ENCODE results near the gene SUPT5H. TPM values are rescaled to one million over a fixed set of nuclear protein-coding genes. Genes with fewer than 3 reads are reported as not detected.

SUPT5H gene
- total and polyA plus RNA-seq, 2 of the 13 experiments (the other 11 are each of a cell fraction or from before 2014, with no cell fraction given) = 48.2 to 51.7 TPM

DNA sequence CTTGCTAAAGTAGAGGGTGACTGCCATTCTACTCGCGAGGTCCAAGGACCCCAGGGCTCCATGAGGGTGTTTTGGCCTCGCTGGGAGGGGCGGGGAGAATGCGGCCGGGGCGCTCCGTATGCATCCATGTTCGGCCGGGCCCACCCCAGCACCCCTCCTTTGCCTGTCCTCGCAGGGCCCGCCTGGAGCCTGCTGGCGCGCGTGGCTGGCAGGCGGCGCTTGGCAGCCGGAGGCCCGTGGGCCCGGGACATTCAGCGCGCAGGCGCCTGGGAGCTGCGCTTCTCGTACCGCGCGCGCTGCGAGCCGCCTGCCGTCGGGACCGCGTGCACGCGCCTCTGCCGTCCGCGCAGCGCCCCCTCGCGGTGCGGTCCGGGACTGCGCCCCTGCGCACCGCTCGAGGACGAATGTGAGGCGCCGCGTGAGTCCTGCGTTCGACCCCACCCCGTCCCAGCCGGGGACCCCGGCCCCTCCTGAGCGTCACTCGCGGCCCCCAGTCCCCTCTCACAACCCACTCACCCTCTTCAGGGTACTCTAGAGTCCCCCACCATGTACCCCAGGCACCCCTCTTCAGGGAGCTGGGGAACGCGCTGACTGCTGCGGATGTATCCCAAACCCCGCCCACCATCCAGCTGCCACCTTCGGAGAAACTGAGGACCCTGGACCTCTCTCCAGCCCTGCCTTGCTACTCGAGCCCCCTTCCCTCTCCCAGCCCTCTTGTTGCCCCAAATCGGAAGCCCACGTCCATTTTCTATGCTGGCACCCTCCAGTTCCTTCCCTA lies 57.4 kb downstream of the SUPT5H start (continued):
- TF ChIP-seq, protein P1, sequence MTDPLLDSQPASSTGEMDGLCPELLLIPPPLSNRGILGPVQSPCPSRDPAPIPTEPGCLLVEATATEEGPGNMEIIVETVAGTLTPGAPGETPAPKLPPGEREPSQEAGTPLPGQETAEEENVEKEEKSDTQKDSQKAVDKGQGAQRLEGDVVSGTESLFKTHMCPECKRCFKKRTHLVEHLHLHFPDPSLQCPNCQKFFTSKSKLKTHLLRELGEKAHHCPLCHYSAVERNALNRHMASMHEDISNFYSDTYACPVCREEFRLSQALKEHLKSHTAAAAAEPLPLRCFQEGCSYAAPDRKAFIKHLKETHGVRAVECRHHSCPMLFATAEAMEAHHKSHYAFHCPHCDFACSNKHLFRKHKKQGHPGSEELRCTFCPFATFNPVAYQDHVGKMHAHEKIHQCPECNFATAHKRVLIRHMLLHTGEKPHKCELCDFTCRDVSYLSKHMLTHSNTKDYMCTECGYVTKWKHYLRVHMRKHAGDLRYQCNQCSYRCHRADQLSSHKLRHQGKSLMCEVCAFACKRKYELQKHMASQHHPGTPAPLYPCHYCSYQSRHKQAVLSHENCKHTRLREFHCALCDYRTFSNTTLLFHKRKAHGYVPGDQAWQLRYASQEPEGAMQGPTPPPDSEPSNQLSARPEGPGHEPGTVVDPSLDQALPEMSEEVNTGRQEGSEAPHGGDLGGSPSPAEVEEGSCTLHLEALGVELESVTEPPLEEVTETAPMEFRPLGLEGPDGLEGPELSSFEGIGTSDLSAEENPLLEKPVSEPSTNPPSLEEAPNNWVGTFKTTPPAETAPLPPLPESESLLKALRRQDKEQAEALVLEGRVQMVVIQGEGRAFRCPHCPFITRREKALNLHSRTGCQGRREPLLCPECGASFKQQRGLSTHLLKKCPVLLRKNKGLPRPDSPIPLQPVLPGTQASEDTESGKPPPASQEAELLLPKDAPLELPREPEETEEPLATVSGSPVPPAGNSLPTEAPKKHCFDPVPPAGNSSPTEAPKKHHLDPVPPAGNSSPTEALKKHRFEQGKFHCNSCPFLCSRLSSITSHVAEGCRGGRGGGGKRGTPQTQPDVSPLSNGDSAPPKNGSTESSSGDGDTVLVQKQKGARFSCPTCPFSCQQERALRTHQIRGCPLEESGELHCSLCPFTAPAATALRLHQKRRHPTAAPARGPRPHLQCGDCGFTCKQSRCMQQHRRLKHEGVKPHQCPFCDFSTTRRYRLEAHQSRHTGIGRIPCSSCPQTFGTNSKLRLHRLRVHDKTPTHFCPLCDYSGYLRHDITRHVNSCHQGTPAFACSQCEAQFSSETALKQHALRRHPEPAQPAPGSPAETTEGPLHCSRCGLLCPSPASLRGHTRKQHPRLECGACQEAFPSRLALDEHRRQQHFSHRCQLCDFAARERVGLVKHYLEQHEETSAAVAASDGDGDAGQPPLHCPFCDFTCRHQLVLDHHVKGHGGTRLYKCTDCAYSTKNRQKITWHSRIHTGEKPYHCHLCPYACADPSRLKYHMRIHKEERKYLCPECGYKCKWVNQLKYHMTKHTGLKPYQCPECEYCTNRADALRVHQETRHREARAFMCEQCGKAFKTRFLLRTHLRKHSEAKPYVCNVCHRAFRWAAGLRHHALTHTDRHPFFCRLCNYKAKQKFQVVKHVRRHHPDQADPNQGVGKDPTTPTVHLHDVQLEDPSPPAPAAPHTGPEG (CRISPR knock-in tag; IDR thresholded peaks at IDR 0.05) = peak; percentile 95
- TF ChIP-seq ZNF567 (CRISPR knock-in tag; IDR thresholded peaks at IDR 0.05; ENCODE audit: borderline replicate concordance) (peak; percentile 89), ZNF710 (CRISPR knock-in tag; IDR thresholded peaks at IDR 0.05; ENCODE audit: borderline replicate concordance) (0 out of 2 replicates have a peak, but pooled peaks have one; percentile 38), ZNF333 (CRISPR knock-in tag; IDR thresholded peaks at IDR 0.05; ENCODE audit: borderline replicate concordance) (no peak), ZNF597 (CRISPR knock-in tag; IDR thresholded peaks at IDR 0.05) (no peak), HDAC2 (CRISPR knock-in tag; IDR thresholded peaks at IDR 0.05) (peak; percentile 43; the same call in 1 of the 2 replicates), MTF2 (CRISPR knock-in tag; IDR thresholded peaks at IDR 0.05; ENCODE audit: borderline replicate concordance) (no peak), HDAC6 (IDR thresholded peaks at IDR 0.05; ENCODE audit: low read depth, low read length) (no peak), SYNCRIP (IDR thresholded peaks at IDR 0.05; ENCODE audit: insufficient read depth, low read depth, low read length) (no peak), MIXL1 (CRISPR knock-in tag; IDR thresholded peaks at IDR 0.05) (peak; percentile 83), CC2D1A (CRISPR knock-in tag; IDR thresholded peaks at IDR 0.05) (no peak), ZNF747 (CRISPR knock-in tag; IDR thresholded peaks at IDR 0.05; ENCODE audit: borderline replicate concordance) (no peak), ZNF180 (CRISPR knock-in tag; IDR thresholded peaks at IDR 0.05; ENCODE audit: borderline replicate concordance, low read depth) (no peak), SAP130 (CRISPR knock-in tag; IDR thresholded peaks at IDR 0.05; ENCODE audit: low read depth) (peak; percentile 58), SIN3A (IDR thresholded peaks at IDR 0.05; ENCODE audit: borderline replicate concordance, low read depth, low read length) (no peak), ZNF367 (CRISPR knock-in tag; IDR thresholded peaks at IDR 0.05; ENCODE audit: borderline replicate concordance) (peak; percentile 97; the same call in 1 of the 2 replicates), IKZF4 (CRISPR knock-in tag; IDR thresholded peaks at IDR 0.05; ENCODE audit: borderline replicate concordance, low read depth, not compliant biosample characterization) (peak; percentile 99)
- TF ChIP-seq, protein P2, sequence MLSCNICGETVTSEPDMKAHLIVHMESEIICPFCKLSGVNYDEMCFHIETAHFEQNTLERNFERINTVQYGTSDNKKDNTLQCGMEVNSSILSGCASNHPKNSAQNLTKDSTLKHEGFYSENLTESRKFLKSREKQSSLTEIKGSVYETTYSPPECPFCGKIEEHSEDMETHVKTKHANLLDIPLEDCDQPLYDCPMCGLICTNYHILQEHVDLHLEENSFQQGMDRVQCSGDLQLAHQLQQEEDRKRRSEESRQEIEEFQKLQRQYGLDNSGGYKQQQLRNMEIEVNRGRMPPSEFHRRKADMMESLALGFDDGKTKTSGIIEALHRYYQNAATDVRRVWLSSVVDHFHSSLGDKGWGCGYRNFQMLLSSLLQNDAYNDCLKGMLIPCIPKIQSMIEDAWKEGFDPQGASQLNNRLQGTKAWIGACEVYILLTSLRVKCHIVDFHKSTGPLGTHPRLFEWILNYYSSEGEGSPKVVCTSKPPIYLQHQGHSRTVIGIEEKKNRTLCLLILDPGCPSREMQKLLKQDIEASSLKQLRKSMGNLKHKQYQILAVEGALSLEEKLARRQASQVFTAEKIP (CRISPR knock-in tag; IDR thresholded peaks at IDR 0.05; ENCODE audit: borderline replicate concordance) = no peak
